HS-5 (cell line): Measurements from ENCODE around the gene IP6K2.
A peak's percentile ranks its signal among the peaks of the same experiment; 100 is the strongest.

Experiments
- DNase-seq: peaks from one replicate; pipeline ENCODE4 v3.0.0-alpha.2; 2012; ENCODE audit warnings: low read depth

IP6K2 gene

GRCh38 chr3:48663489-48664312 lies 53.3 kb downstream of the IP6K2 start:
- peak; percentile 95 for DNase-seq

- DNase-seq = peak; percentile 61
Measured at GRCh38 chr3:48662753-48663488, 54.1 kb downstream of the IP6K2 start, which contains the start of gene CELSR3. Gene CELSR3 (minus strand): TSS chr3:48662886. CDS start chr3:48662634, 252 bp downstream.

DNA sequence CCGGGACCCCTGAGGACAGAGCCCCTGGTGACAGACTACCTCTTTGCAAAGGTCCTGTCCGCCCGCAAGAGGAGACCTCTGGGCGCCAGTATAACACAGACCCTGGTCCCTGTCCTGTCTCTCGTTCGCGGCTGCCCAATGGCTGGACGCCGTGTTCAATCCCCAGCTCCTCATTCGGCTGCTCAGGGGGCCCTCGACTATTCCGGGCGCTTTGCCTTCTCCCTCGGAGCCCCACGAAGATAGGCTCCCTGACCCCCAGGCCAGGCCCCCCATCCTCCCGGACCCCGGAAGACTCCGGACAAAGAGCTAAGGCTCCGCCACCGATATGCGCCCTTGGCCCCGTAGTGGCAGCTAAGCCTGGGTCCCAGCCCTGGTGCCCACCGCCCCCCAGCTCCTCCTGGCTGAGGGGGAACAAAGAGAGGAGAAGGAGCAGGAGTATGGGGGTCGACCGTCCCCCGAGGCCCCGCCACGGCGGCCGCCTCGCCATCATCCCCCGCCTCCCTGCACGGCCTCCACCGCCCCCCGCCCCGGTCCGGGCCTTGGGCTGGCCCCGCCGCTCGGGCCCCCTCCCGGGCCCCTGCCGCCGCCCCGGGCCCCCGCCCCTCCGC lies 54.8 kb downstream of the IP6K2 start:
- DNase-seq = no peak

DNA sequence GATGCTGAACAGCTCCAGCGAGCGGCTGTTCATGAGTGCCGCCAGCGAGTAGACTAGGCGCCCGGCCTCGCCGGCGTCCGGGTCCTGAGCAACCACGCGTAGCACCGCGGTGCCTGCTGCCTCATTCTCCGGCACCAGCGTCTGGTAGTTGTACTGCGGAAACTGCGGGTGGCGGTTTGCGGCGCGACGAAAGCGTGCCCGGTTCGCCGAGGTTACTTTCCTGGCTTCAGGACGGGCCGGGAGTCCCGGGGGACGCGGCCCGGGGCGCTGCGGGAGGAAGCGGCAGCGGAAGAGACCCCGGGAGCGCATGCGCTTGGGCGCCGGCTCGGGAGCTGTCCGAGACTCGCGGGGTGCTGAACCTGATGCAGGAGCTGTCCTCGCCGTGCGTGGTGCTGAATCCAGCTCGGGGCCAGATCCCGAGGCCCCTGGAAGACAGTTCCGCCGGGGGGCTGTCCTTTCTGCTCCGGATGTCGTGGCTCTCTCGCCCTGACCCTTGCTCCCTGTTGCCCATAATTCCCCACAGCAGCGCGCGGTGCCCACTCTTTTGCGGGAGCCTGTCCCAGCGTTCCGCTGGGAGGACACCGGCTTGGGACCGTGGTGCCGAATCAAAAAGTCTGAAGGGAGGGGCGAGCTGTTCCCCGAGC lies 55.4 kb downstream of the IP6K2 start:
- no peak for DNase-seq

GRCh38 chr3:48660800-48661400 lies 56.1 kb downstream of the IP6K2 start:
- DNase-seq = no peak

DNA sequence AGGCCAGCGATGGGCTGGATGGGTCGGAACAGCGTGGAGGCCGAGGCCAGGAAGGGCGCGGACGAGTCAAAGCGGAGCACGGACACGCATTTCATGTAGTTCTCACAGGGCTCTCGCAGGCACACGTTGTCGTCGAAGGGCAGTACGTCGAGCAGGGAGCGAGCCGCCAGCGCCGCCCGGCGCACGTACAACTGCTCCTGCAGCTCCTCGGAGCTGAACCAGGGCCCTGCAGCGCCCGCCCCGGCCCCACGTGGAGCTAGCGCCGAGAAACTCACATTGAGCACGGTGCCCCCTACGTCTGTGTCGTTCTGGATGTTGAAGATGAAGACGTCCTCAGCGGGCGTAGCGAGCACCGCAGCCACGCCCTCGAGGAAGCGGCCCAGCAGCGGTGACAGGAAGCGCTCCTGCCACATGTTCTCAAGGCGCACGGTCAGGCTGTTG lies 60.2 kb downstream of the IP6K2 start:
- DNase-seq = no peak

- no peak for DNase-seq
Measured at GRCh38 chr3:48656061-48656840, 60.8 kb downstream of the IP6K2 start.

DNA sequence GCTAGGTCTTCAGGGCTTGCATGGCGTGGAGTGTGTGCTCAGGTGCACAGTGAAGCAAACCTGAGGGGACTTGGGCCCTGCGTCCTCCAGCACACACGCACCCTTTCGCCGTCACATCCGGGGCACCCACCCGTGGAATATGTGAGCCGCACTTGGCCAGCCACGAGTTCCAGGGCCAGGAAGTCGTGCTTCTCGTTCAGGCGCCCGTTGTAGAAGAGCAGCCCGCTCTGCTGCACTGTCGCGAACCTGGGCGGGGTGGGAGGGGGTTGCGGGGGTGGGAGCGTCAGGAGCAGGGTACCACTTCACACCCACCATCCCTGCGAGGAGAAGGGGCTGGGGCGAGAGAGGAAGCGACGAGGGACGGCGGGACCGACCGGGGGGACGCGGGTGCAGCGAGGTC lies 61.4 kb downstream of the IP6K2 start:
- DNase-seq = no peak

DNA sequence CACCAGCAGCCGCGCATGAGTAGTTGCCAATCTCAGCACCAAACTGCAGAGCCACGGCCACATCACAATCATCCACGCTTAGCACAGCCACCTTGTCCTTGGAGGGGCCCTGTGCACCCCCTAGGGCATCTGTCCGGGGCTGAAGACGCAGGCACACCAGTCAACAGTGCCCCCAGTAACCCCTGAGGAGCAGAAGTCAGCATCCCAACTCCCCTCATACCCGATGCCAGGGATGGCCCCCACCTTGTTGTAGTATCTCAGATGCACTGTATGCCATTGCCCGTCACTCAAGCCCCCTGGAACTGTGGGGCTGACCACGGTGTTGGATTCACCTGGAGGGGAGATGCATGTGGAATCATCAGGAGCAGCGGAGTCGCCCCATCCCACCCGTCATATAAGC lies 62.0 kb downstream of the IP6K2 start:
- DNase-seq = no peak

DNA sequence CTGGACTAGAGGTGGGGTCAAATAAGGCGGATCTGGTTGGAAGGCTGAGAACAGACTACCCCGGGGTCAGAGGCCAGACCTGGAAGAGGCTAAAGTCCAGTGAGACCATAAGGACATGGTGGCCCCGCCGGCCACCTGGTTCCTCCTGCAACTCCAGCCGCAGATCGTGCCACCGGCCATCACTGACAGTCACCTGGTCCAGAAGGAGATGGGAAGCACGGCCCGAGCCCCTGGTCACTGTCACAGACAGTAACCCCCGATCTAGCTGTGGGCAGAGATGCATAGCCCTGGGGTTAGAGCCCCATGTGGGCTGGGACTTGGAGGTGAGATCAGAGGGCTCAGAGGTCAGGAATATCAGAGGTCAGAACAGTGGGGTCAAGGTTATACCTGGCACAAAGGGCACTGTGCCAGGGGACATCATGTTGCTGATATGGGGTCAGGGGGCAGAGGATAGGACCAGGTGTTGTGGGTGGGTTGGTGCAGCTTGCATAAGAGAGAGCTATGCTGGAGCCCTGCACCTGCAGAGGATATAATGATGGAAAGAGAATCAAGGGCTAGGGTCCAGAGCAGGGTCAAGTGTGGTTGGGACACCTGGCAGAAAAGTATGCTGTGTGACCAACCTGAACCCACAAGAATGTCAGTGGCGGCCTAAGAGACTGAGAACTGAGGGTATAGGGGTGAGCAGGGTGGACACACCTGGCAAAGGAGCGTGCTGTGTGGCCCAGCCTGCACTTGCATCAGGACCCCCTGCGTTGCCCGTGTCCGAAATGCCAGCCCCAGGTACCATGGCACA lies 63.9 kb downstream of the IP6K2 start:
- no peak for DNase-seq

DNA sequence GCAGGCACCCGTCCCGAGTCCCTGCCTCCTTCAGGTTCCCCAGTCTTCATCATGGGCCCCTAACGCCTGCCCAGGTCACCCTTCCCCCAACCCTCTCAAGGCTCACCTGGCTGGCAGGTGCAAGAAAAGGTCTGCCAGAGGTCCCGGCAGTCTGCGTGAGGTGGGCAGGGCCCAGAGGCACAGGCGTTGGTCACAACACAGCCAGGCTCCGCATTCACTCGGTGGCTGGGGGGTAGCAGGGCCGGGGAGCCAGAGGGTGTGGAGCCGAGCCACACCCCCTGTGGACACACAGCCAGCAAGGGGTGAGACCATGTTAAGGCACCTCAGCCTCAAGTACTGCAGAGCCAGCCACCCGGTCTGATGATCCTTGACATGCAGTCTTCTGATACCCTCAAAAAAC lies 65.2 kb downstream of the IP6K2 start:
- no peak for DNase-seq

DNA sequence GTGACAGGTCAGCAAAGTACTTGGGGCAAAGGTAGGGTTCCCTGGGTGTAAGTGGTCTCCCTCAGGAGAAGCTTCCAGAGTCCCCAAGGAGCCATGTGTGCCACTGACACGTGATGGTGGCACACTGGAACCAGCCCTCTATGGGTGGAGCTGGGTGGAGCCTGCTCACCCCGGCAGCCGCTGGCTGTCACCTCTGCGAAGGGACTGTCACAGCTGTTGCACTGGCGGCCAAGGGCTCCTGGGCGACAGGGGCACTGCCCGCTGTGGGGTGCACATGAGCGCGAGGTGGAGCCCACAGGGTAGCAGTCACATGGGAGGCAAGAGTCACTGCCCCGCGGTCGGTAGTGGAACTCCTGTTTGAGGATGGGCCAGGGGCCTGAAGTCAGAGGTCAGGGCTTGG lies 66.3 kb downstream of the IP6K2 start:
- no peak for DNase-seq

DNA sequence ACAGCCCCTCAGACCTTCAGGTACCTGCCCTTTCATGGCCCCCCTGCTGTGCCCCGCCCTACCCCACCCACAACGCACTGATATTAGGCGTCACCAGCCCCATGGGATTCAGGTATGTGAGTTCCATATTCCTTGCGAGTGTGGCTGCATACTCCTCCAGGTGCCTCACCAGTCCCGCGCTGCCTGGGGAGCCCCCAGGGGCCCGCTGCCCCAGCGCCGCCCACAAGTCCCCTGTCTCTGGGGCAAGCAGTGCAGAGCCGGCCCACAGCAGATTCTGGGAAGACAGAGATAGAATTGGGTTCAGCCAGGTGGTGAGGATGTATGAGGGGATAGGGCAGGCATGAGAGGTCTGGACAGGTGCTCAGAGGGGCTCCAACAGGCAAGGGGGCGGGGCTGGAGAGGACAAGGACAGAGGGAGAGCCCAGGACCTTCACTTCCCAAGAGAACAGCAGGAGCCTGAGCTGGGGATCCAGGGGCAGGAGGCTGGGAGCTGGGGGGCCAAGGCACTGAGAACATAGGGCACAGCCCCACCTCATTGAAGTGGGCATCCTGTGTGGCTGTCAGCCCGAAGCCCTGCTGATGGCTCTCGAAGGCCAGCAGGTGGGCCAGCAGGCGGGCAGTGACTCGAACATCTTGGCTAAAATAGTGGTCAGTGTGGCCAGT lies 68.7 kb downstream of the IP6K2 start:
- no peak for DNase-seq

GRCh38 chr3:48647714-48648113 lies 69.3 kb downstream of the IP6K2 start:
- no peak for DNase-seq

GRCh38 chr3:48644898-48645760 lies 71.9 kb downstream of the IP6K2 start:
- DNase-seq = no peak

GRCh38 chr3:48642605-48643004 lies 74.4 kb downstream of the IP6K2 start:
- DNase-seq = no peak

DNA sequence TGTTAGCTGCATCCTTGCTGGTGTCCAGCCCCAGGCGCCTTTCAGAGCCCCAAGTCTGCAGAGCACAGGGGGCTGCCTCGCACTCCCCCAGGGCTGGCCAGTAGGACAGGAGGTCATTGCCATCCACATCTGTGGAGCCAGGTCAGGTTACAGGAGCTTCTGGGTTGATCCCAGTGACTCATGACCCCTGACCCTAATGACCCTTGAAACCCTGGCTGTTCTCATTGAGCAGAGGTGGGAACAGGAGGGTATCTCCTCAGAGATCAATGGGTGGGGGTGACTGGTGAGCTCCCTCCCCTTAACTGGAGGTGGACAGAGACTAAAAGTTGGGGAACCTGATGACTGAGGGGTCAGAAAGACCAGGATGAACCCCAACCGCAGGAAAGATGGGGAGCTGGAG lies 75.6 kb downstream of the IP6K2 start:
- DNase-seq = no peak

DNA sequence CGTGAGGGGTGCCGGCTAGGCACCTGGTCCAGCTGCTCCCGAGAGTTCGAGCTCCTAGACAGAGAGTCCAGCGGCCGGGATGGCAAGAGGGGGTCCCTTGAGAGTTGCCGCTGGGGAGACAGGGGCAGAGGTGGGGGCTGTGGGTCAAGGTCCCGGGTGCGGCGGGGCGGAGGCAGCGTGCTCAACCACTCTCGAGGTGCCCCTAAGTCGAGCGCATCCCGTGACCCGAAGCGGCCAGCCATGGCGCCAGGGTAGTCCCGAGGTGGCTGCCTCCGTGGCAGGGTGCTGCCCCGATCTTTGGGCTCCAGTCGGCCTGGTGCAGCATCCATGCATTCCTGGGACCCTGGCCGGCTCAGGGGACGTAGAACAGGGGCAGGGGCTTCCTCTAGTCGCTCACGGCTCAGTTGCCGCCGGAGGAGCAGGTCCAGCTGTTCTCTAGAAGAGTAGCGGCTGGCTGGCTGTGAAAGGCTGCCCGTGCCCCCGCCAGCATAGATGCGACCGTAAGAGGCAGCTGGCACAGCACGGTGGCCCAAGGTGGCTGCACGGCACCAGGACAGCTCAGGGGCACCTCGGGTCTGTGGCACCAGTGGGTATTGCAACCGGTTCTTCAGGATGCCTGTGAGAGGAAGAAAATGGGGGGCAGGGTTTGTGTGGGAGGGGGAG lies 76.9 kb downstream of the IP6K2 start:
- no peak for DNase-seq
